HG02642 (cell line): ENCODE data around the gene SLC7A6OS.

Source experiments
- ATAC-seq: cut with Tn5 transposase; IDR thresholded peaks from one replicate; pipeline ENCODE4 v1.9.1; 2021; ENCODE audit warnings: mild to moderate bottlenecking; ENCODE audit not compliant: unreplicated experiment, poor library complexity

The SLC7A6OS gene

GRCh38 chr16:68257906-68258800, 52.6 kb downstream of the SLC7A6OS start:
- no peak for ATAC-seq

DNA sequence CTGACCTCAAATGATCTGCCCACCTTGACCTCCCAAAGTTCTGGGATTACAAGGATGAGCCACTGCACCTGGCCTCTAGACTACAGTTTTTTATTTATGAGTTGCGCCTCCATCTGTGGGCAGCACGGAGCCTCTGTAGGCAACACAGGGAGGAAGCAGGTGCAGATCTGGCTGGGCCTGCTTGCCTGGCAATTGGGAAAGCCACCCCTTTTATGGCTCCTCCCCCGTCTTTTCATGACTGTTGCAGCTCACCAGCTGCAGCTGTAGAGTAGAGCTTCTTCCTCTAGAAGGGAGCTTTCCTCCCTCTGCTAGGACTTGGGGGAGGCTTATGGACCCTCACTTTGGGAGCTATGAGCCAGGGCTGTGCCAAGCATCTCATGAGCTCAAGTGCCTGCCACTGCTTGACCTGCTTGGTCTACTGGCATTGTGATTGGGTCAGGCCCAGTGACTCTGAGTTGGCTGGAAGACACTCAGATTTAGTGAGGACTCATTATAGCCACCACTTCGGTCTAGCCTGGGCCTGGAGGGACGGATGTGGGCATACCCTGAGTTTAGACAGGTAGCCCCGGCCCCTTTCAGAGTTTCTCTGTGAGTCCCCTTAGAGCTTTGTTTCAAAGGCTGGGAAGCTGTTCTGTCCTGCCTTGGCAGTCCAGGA, 53.4 kb downstream of the SLC7A6OS start:
- peak; percentile 52 for ATAC-seq

- ATAC-seq, result no peak
These were observed 55.0 kb downstream of the SLC7A6OS start for GRCh38 chr16:68255712-68256111.

DNA sequence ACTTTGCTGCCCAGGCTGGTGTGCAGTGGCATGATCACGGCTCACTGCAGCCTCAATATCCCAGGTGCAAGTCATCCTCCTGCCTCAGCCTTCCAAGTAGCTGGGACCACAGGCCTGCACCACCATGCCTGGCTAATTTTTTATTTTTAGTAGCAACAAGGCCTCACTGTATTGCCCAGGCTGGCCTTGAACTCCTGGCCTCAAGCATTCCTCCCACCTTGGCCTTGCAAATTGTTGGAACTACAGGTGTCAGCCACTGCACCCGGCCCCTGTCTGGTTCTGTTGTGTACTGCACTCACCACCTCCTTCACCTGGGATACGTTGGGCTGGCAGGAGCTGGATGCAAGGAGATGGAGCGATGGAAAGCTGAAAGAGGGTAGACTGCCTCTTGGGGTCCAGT, 57.0 kb downstream of the SLC7A6OS start:
- ATAC-seq, result no peak

- ATAC-seq, result no peak
These were observed 58.4 kb downstream of the SLC7A6OS start for GRCh38 chr16:68252383-68252782.

- ATAC-seq, result no peak
These were observed 58.9 kb downstream of the SLC7A6OS start for GRCh38 chr16:68251832-68252231.

GRCh38 chr16:68250951-68251350, 59.8 kb downstream of the SLC7A6OS start:
- no peak for ATAC-seq

- ATAC-seq, result no peak
These were observed 61.4 kb downstream of the SLC7A6OS start for GRCh38 chr16:68249371-68249770.
